ENCODE measurements around the gene SNAPC2. TPM values are rescaled to one million over a fixed set of nuclear protein-coding genes. Genes with fewer than 3 reads are reported as not detected.

Gene SNAPC2
- total and polyA plus RNA-seq, 2 of the 13 experiments (the other 11 are each of a cell fraction or from before 2014, with no cell fraction given), result 10.2 to 12.7 TPM

DNA sequence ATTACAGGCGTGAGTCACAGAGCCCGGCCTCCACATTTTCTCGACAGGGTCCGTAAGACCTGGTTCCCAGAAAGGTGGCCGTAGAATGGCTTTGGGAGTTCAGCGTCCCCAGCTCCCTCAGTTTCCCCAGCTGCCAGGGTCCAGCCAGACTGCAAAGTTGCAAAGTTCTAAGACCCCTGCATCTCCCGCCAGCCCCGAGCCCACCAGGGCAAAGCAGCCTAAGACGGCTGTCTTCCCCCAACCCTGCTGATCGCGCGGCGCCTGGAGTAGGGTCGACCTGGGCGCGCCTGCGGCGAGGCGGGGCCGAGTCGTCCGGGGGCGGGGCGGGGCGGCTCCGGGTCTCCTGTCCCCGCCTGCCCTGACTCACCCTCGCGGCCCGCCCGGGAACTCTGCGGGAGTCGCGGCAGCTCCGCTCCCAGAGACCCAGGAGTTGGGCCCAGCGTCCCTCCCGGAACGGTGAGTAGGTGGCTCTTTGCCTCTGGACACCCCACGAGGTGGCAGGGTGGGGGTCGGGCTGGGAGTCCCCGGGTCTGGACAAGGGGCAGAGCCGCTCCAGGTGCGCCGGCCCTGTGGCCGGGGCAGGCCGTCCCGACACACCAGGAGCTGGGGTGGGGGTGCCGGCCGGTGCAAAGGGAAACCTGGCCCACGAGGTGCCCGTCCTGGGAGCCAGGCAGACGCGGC, 31.9 kb upstream of the SNAPC2 start, which contains the start of gene LRRC8E (continued):
- no peak for TF ChIP-seq SMYD3 (CRISPR knock-in tag; IDR thresholded peaks at IDR 0.05)
- TF ChIP-seq ZNF746 (CRISPR knock-in tag; IDR thresholded peaks at IDR 0.05), result no peak
- TF ChIP-seq ZNF383 (CRISPR knock-in tag; IDR thresholded peaks at IDR 0.05; ENCODE audit: borderline replicate concordance), result no peak
- TF ChIP-seq, protein P1, sequence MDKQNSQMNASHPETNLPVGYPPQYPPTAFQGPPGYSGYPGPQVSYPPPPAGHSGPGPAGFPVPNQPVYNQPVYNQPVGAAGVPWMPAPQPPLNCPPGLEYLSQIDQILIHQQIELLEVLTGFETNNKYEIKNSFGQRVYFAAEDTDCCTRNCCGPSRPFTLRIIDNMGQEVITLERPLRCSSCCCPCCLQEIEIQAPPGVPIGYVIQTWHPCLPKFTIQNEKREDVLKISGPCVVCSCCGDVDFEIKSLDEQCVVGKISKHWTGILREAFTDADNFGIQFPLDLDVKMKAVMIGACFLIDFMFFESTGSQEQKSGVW (CRISPR knock-in tag; IDR thresholded peaks at IDR 0.05; ENCODE audit: borderline replicate concordance), result no peak
- peak; percentile 44; the same call in 1 of the 2 replicates for TF ChIP-seq MAZ (IDR thresholded peaks at IDR 0.05; ENCODE audit: borderline replicate concordance, low read depth, low read length)
- TF ChIP-seq MAZ (CRISPR knock-in tag; IDR thresholded peaks at IDR 0.05; ENCODE audit: low read depth), result no peak; the same call in none of the 2 replicates
- TF ChIP-seq RAD51 (IDR thresholded peaks at IDR 0.05; ENCODE audit: borderline replicate concordance), result no peak
- peak; percentile 22; the same call in 1 of the 2 replicates for TF ChIP-seq ZNF274 (CRISPR knock-in tag; IDR thresholded peaks at IDR 0.05)
- TF ChIP-seq ZNF644 (CRISPR knock-in tag; IDR thresholded peaks at IDR 0.05; ENCODE audit: low read depth), result no peak
- no peak for TF ChIP-seq SUZ12 (IDR thresholded peaks at IDR 0.05; ENCODE audit: low read depth, low read length)
- peak; percentile 71 to 85 for TF ChIP-seq POLR2A (IDR thresholded peaks at IDR 0.05; ENCODE audit: insufficient read depth in 1 of 2, low read depth in 2 of 2, low read length in 2 of 2)
- 0 out of 2 replicates have a peak, but pooled peaks have one; percentile 31 for TF ChIP-seq PHF20 (CRISPR knock-in tag; IDR thresholded peaks at IDR 0.05)
- TF ChIP-seq RXRB (CRISPR knock-in tag; IDR thresholded peaks at IDR 0.05; ENCODE audit: borderline replicate concordance), result peak; percentile 9; the same call in 1 of the 2 replicates
- TF ChIP-seq ZNF724P (CRISPR knock-in tag; IDR thresholded peaks at IDR 0.05; ENCODE audit: borderline replicate concordance), result no peak; the same call in 1 of the 2 replicates
- no peak for TF ChIP-seq ETV5 (CRISPR knock-in tag; IDR thresholded peaks at IDR 0.05; ENCODE audit: borderline replicate concordance)
- TF ChIP-seq SOX5 (CRISPR knock-in tag; IDR thresholded peaks at IDR 0.05; ENCODE audit: borderline replicate concordance), result no peak
- no peak for TF ChIP-seq ZNF367 (CRISPR knock-in tag; IDR thresholded peaks at IDR 0.05; ENCODE audit: borderline replicate concordance)
- no peak for TF ChIP-seq ZBTB7A (CRISPR knock-in tag; IDR thresholded peaks at IDR 0.05)
- TF ChIP-seq, protein P2, sequence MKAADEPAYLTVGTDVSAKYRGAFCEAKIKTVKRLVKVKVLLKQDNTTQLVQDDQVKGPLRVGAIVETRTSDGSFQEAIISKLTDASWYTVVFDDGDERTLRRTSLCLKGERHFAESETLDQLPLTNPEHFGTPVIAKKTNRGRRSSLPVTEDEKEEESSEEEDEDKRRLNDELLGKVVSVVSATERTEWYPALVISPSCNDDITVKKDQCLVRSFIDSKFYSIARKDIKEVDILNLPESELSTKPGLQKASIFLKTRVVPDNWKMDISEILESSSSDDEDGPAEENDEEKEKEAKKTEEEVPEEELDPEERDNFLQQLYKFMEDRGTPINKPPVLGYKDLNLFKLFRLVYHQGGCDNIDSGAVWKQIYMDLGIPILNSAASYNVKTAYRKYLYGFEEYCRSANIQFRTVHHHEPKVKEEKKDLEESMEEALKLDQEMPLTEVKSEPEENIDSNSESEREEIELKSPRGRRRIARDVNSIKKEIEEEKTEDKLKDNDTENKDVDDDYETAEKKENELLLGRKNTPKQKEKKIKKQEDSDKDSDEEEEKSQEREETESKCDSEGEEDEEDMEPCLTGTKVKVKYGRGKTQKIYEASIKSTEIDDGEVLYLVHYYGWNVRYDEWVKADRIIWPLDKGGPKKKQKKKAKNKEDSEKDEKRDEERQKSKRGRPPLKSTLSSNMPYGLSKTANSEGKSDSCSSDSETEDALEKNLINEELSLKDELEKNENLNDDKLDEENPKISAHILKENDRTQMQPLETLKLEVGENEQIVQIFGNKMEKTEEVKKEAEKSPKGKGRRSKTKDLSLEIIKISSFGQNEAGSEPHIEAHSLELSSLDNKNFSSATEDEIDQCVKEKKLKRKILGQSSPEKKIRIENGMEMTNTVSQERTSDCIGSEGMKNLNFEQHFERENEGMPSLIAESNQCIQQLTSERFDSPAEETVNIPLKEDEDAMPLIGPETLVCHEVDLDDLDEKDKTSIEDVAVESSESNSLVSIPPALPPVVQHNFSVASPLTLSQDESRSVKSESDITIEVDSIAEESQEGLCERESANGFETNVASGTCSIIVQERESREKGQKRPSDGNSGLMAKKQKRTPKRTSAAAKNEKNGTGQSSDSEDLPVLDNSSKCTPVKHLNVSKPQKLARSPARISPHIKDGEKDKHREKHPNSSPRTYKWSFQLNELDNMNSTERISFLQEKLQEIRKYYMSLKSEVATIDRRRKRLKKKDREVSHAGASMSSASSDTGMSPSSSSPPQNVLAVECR (CRISPR knock-in tag; IDR thresholded peaks at IDR 0.05; ENCODE audit: borderline replicate concordance), result peak; percentile 49; the same call in 1 of the 2 replicates
- TF ChIP-seq DPF2 (CRISPR knock-in tag; IDR thresholded peaks at IDR 0.05; ENCODE audit: borderline replicate concordance, low read depth), result no peak
- no peak for TF ChIP-seq ZNF224 (CRISPR knock-in tag; IDR thresholded peaks at IDR 0.05)
- TF ChIP-seq, protein P3, sequence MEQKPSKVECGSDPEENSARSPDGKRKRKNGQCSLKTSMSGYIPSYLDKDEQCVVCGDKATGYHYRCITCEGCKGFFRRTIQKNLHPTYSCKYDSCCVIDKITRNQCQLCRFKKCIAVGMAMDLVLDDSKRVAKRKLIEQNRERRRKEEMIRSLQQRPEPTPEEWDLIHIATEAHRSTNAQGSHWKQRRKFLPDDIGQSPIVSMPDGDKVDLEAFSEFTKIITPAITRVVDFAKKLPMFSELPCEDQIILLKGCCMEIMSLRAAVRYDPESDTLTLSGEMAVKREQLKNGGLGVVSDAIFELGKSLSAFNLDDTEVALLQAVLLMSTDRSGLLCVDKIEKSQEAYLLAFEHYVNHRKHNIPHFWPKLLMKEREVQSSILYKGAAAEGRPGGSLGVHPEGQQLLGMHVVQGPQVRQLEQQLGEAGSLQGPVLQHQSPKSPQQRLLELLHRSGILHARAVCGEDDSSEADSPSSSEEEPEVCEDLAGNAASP (CRISPR knock-in tag; IDR thresholded peaks at IDR 0.05; ENCODE audit: borderline replicate concordance), result peak; percentile 56
- TF ChIP-seq ZNF12 (CRISPR knock-in tag; IDR thresholded peaks at IDR 0.05), result no peak
- peak; percentile 30; the same call in 1 of the 2 replicates for TF ChIP-seq ZNF501 (CRISPR knock-in tag; IDR thresholded peaks at IDR 0.05)
- TF ChIP-seq NCOR1 (IDR thresholded peaks at IDR 0.05; ENCODE audit: borderline replicate concordance, low read length), result no peak
- peak; percentile 54 for TF ChIP-seq ZNF883 (CRISPR knock-in tag; IDR thresholded peaks at IDR 0.05; ENCODE audit: not compliant biosample characterization)
